Raji (cell line): Measurements from ENCODE around the gene MRPL28.

Experiments used
- POLR2A ChIP-seq: IDR thresholded peaks from 2 replicates; pipeline ENCODE4 v1.6.1; 2011; ENCODE audit warnings: low read depth, low read length, control low read depth; ENCODE audit not compliant: insufficient read depth

Gene MRPL28

GRCh38 chr16:379183-379960 lies 9.0 kb upstream of the MRPL28 start:
- no peak for TF ChIP-seq POLR2A

- TF ChIP-seq POLR2A = no peak
These were observed 8.5 kb upstream of the MRPL28 start for GRCh38 chr16:378821-379182.

- TF ChIP-seq POLR2A = no peak
These were observed 7.1 kb upstream of the MRPL28 start for GRCh38 chr16:377419-377951.

- no peak for TF ChIP-seq POLR2A
These were observed 6.6 kb upstream of the MRPL28 start for GRCh38 chr16:376817-377418.

- TF ChIP-seq POLR2A = no peak
These were observed 5.8 kb upstream of the MRPL28 start for GRCh38 chr16:375927-376816.

- no peak for TF ChIP-seq POLR2A
These were observed 4.9 kb upstream of the MRPL28 start for GRCh38 chr16:375212-375611.

GRCh38 chr16:374616-374926 lies 4.2 kb upstream of the MRPL28 start:
- no peak for TF ChIP-seq POLR2A

- TF ChIP-seq POLR2A = no peak
These were observed 3.7 kb upstream of the MRPL28 start for GRCh38 chr16:373848-374615.

GRCh38 chr16:373020-373598 lies 2.8 kb upstream of the MRPL28 start:
- no peak for TF ChIP-seq POLR2A

GRCh38 chr16:372302-372983 lies 2.1 kb upstream of the MRPL28 start:
- no peak for TF ChIP-seq POLR2A

- TF ChIP-seq POLR2A = no peak
These were observed 1.4 kb upstream of the MRPL28 start for GRCh38 chr16:371515-372301.

- no peak for TF ChIP-seq POLR2A
These were observed 709 bp upstream of the MRPL28 start for GRCh38 chr16:370979-371514.

GRCh38 chr16:369866-370436 lies 387 bp downstream of the MRPL28 start:
- TF ChIP-seq POLR2A = no peak

- no peak for TF ChIP-seq POLR2A
These were observed 968 bp downstream of the MRPL28 start for GRCh38 chr16:369275-369865.
